HG03520 (cell line): ENCODE measurements around the gene RPL39.
"Not testable (repeated sequence)": the region's sequence is repeated elsewhere in the genome, so short reads cannot be mapped to it uniquely, and the experiment has no call there.

Experiments used
- ATAC-seq: cut with Tn5 transposase; IDR thresholded peaks from one replicate; pipeline ENCODE4 v1.9.1; 2021; ENCODE audit warnings: mild to moderate bottlenecking, moderate library complexity; ENCODE audit not compliant: unreplicated experiment

The RPL39 gene

DNA sequence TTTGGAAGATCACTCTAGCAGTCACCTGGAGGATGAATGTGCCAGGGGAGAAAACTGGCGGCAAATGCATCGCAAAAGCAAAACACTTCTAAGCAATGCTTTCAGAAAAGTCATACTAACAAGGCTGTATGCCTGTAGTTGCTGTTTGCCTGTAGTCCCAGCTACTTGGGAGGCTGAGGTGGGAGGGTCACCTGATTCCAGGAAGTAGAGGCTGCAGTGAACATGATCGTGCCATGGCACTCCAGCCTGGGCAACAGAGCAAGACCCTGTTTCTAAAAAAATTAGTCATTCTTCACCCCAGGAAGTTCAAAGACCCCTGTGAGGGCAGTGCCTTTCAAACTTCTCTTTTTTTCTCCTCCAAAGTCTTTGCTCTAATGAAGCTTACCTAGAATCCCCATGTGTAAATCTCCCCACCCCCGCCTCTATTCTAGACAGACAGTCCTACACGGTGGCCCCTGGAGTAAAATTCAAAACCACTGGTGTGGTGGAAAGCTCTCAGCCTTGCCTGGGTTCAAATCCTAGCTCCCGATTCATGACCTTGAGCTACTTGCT is 27.5 kb downstream of the RPL39 start:
- no peak for ATAC-seq

DNA sequence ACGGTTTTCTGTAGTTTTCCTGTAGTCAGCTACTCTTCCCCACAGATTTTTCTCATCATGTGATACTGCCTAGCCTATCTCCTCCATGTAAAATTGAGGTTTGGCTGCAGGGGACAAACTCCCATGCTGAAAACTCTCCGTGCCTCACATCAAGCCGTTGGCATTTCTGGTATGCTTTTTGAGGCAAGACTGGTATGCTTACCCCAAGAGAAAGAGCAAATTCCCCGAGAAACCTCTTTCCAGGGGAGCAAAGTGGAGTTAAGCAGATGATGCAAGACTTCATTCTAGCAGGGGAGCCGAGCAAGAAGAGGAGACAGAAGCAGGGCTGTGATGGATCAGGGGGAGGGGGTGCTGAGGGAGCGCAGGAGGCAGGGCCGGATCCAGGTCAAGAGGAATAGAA is 28.2 kb downstream of the RPL39 start:
- no peak for ATAC-seq

DNA sequence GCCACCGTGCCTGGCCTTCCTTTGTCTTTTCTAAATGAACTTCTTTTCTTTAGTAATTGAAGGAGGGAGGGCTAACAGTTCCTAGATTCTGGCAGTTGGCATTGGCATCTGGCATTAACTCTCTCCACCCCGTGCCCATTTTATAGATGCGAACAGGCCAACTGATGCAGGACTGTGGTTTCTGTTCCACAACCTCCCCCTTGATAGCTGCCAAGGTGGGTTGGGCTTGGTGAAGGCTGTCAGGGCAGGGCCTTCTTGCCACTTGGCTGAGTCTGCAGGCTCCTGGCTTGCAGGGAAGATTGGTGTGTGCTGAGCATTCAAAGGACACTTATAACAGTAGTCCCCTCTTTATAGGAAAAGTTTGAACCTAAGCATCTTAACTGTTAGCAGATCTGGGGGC is 28.7 kb downstream of the RPL39 start:
- no peak for ATAC-seq

DNA sequence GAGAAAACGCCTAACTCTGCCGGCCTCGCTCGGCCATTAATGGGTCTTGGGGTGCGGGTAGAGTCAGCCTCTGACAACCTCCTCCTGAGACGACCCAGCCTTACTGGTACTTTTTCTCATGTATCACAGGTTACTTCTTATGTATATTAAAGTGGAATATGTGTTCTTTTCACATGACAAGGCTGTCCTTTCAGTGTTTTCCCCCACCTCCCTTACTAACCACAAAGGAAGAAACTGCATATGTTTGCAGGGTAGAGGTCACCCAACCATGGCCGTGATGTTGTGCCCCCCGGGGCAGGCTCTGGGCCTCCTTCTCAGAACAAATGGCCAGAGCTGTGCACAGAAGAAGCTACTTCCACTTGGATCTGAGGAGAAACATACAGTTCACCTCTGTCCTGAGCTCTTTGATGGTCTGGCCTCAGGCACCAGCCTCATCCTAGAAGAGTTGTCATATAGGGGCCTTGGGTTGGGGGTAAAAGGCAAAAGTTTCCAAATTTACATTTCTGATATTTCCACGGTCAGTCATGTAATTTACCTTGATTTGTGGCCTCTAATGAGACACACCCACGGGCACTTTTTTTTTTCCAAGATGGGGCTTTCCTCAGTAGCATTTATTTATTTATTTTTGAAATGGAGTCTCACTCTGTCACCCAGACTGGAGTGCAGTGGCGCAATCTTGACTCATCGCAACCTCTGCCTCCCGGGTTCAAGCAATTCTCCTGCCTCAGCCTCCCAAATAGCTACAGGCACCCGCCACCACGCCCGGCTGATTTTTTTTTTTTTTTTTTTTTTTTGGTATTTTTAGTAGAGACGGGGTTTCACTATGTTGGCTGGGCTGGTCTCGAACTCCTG is 31.2 kb downstream of the RPL39 start:
- ATAC-seq = no peak

DNA sequence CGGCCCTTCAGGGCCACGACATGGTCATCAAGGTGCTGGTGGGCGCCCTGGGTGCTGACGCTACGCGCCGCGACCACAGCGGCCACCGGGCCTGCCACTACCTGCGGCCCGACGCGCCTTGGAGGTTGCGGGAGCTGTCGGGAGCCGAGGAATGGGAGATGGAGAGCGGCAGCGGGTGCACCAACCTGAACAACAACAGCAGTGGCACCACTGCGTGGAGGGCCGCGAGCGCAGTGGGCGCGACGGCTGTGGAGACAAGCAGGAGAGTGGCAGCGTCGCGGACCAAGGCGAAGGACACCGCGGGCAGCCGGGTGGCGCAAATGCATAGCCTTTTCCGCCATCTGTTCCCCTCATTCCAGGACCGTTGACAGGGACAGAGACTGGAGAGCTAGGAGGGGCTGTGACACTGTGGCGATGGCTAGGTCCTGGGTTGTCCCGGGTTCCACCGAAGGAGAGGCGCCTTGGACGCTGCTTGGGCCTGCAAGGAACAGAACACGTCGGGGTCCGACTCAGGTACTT is 32.1 kb downstream of the RPL39 start:
- no peak for ATAC-seq

DNA sequence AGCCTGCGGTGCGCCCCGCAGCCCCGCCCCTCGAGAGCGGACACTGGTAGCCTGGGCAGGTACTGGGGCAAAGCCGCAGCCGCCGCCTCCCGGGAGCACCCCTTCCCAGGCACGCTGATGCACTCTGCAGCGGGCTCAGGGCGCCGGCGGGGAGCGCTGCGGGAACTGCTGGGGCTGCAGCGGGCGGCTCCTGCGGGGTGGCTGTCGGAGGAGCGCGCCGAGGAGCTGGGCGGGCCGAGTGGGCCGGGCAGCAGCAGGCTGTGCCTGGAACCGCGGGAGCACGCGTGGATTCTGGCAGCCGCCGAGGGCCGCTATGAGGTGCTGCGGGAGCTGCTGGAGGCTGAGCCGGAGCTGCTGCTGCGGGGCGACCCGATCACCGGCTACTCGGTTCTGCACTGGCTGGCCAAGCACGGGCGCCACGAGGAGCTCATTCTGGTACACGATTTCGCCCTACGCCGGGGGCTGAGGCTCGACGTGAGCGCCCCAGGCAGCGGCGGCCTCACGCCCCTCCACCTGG is 32.6 kb downstream of the RPL39 start:
- ATAC-seq = no peak

DNA sequence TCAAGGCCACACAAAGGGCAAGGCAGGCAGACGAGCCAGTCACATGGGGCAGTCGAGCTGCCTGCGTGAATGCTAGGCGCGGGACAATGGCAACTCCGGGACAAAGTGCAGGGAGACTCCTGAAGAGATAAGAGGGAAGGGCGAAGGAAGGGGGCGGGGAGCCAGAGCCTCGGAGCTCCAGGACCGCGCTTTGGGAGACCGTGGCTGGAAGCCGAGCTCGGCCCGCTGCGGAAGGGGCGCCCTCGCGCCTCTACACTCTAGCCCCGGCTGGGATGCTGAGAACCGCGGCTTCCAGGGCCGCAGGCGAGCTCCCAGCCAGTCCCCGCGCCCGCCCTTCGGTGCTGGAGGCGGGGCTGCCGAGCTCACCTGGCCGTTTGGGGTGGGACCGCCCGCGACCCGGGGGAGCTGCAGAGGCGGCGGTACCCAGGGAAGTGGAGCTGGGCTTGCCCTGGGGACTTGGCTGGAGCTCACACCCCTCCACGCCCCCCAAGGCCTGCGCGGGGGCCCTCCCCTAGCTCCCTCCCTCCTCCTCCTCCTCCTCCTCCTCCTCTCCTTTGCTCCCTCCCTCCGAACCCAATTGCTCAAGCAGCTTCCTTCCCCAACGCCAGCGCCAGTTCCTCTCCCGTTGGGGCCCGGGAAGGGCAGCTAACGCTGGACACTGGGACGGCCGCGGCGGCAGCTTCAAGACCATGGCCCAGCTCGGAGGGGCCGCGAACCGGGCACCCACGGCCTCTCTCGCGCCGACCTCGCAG is 33.3 kb downstream of the RPL39 start, which contains the start of gene SOWAHD:
TSS of gene SOWAHD (plus strand) at position 610 of the 752 bp plus-strand sequence. CDS start at position 690, 80 bp downstream.
- no peak for ATAC-seq

DNA sequence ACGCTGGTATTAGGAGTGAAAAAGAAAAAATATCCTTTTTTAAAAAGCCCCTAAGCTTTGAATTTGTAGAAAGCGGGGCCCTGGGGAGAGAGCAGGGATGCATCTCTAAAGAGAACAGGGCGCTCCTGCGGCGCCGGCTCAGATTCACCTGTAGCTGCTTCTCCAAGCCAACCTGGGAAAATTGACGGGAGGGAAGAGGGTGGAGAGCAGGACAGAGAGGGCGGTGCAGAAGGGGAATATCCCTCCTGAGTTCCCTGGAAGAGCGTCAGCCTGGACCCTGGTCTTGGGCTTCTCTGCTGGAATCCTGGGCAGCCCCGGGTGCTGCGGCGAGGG is 33.8 kb downstream of the RPL39 start:
- ATAC-seq = no peak

DNA sequence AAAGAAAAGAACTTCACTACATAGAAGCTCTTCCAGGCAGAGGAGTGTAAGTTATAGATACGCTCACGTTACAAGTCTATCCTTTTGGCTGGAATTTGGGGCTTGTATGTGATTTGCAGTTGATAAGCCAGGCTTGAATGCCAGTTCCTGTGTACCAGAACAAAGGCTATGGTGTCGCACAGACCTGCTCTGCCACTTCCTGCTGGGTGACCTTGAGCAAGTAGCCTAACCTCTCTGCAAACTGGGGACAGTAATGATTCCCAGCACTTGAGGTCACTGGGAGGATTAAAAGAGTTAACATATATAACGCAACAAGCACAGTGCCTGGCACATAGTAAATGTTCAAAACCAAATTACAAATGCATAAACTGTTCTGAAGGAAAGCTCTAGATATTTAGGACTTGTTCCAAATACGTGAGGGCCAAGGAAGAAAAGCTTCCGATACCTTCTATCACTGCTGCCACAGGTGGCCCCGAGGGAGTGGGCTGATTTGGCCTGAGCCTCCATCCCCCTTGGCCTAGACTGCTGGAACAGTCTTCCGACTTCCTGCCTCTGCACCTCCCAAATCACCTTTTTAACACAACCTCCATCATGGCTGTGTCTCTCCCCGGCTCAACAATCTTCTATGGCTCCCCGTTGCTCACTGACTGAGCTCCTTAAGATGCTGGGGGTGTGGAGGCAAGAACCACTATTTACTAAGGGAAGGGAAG is 34.3 kb downstream of the RPL39 start:
- no peak for ATAC-seq

DNA sequence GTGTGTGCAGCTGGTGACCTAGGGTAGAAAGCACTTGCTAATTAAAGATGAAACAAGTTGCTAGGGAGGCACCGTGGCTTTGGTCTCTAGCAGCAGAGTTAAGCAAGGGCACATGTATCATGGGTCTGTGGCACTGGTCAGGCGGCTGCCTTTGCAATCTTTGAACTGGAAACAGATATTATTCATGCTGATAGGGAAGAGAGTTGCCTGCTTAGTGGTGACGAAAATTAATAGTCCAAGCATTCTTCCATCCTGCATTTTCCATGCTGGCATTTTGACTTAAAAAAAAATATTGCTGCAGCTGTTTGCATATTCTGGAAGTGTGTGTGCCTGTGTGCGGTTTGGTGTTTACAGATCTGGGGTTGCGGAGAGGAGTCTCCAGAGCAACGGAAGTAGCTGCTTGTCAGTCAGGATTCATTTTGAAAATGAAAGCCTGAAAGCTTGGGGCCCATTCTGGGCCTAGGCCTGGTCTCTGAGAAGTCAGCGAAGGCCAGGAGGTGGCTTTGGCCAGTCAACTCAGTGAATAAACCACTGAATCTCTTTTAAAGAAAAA is 35.4 kb downstream of the RPL39 start:
- ATAC-seq = peak; percentile 69

DNA sequence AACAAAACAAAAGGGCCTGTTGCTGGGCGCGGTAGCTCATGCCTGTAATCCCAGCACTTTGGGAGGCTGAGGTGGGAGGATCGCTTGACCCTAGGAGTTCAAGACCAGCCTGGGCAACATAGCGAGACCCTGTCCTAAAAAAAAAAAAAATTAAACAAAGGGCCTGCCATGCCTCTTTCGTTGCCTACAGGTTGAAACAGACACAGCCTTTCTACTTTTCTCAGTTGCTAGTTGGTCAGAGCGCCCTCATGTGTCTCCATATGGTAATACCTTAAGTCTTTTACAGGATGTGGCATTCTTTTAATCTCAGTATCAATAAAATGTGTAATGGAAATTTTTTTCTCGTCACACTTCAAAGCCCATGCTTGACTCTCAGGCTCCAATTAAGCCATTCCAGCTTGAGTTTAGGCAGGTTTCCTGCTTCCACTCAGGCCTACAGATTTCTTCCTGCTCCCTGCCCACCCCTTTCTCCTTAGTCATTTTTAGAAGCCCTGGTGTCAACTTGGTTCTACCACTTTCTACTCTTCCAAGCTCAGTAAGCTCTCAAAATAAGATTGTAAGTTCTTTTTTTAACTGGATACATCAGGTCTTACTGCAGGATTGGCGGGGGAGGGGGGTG is 37.7 kb downstream of the RPL39 start:
- ATAC-seq = no peak

DNA sequence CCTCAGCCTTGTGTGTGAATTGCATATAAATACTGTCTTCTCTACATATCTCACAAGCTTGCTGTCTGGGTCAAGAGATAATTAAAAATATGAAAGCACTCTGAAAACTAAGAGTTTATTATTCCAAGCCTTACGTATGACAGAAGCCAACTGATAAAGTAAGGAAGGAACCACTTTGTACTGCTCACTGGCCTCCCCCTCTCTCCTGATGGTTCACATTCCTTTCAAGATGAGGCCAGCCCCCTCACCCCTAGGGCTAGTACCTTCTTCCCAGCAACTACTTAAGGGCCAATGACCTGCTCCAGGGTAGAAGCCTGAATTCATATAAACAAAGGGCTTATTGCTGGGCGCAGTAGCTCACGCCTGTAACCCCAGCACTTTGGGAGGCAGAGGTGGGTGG is 38.4 kb downstream of the RPL39 start:
- ATAC-seq = no peak

DNA sequence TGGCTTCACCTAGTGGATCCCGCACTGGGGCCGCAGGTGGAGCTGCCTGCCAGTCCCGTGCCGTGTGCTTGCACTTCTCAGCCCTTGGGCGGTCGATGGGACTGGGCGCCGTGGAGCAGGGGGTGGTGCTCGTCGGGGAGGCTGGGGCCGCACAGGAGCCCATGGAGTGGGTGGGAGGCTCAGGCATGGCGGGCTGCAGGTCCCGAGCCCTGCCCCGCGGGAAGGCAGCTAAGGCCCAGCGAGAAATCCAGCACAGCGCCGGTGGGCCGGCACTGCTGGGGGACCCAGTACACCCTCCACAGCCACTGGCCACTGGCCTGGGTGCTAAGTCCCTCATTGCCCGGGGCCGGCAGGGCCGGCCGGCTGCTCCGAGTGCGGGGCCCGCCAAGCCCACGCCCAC is 40.7 kb downstream of the RPL39 start:
- ATAC-seq = not testable (repeated sequence)

DNA sequence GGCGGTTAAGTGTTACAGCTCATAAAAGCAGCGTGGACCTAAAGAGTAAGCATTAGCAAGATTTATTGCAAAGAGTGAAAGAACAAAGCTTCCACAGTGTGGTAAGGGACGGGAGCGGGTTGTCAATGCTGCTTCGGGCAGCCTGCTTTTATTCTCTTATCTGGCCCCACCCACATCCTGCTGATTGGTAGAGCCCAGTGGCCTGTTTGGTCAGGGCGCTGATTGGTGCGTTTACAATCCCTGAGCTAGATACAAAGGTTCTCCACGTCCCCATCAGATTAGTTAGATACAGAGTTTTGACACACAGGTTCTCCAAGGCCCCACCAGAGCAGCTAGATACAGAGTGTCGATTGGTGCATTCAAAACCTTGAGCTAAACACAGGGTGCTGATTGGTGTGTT is 41.3 kb downstream of the RPL39 start:
- ATAC-seq = not testable (repeated sequence)

DNA sequence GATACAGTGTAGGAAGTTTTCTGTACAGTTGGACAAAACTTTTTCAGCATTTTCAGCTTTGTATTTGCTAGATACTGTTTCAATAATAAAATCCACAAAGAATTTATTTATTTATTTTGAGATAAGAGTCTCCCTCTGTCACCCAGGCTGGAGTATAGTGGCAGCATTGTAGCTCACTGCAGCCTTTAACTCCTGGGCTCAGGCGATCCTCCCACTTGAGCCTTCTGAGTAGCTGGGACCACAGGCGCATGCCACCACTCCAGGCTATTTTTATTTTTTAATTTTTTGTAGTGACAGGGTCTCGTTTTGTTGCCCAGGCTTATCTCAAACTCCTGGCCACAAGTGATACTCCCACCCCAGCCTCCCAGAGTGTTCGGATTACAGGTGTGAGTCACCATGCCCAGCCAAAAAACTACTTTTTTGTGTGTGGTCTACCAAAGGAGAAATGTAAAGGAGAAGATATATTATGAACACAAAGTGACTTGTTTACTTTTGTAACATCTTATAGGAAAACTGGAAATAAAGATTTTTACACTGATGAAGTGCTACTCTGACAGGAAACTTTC is 46.1 kb downstream of the RPL39 start:
- no peak for ATAC-seq

DNA sequence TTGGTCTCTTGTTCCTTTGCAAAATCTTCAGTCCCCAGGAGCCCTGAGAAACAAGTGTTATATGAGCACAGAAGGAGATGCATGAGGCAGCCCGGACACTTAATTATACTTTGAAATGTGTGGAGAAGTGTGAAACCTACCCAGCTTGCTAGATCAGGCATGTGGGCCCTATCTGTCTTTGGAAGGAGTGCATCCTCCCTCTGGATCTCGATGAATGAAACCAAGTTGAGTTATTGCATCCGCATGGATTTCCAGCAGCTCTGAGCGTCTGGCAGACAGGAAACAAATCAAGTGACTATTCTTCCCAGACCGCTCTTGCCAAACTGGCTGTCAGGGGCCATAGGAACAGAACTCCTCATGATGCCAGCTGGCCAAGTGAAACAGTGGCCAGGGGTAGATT is 52.7 kb downstream of the RPL39 start:
- ATAC-seq = no peak
